ACC112 (cell line): Measurements from ENCODE around the gene MSI2.
A peak's percentile ranks its signal among the peaks of the same experiment; 100 is the strongest.

Experiments used
- H2AFZ ChIP-seq: fragments of 200-600 bp; sonication (generic); one replicate; pipeline ENCODE4 v1.6.0; 2017; ENCODE audit warnings: antibody characterized with exemption, low read length; ENCODE audit not compliant: unreplicated experiment
- H3K27ac ChIP-seq: fragments of 200-600 bp; sonication (generic); 2 replicates; pipeline ENCODE4 v1.5.1; 2014; ENCODE audit warnings: low read depth, mild to moderate bottlenecking, antibody characterized with exemption, low read length, moderate library complexity
- H3K27me3 ChIP-seq: fragments of 200-600 bp; sonication (generic); 2 replicates; pipeline ENCODE4 v1.6.1; 2014; ENCODE audit warnings: mild to moderate bottlenecking, antibody characterized with exemption, low read length, moderate library complexity, mixed read lengths; ENCODE audit not compliant: insufficient read depth
- H3K36me3 ChIP-seq: fragments of 200-600 bp; sonication (generic); 2 replicates; pipeline ENCODE4 v1.6.1; 2016; ENCODE audit warnings: mild to moderate bottlenecking, antibody characterized with exemption, low read length, moderate library complexity, mixed read lengths; ENCODE audit not compliant: insufficient read depth
- H3K4me1 ChIP-seq: fragments of 200-600 bp; sonication (generic); one replicate; pipeline ENCODE4 v1.6.1; 2016; ENCODE audit warnings: low read length, mixed read lengths; ENCODE audit not compliant: insufficient read depth, unreplicated experiment, control insufficient read depth
- H3K4me3 ChIP-seq: fragments of 200-600 bp; sonication (generic); 2 replicates; pipeline ENCODE4 v1.5.1; 2014; ENCODE audit warnings: mild to moderate bottlenecking, low read depth, low read length
- H3K79me2 ChIP-seq: fragments of 200-600 bp; sonication (generic); one replicate; pipeline ENCODE4 v1.6.0; 2016; ENCODE audit warnings: low read length; ENCODE audit not compliant: control insufficient read depth, unreplicated experiment, insufficient read depth

Gene MSI2

DNA sequence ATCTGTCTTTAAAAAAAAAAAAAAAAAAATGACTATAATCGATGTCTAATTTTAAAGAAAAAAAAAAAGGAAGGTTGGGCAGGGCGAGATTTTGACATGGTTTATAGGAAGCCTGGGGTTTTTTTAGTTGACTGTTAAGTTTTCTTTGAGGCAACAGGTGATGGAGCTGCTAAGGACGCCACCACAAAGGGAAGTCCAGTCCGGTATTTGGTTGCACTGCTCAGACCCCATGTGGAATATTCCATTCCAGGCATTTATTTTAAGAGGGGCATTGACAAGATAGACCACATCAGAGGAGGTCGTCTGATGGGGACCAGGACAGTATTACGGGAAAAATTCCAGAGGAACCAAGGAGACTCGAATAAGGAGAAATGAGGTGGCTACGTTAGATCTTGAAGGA is 320.4 kb downstream of the MSI2 start:
- Histone ChIP-seq H3K27me3 (no peaks in the 10 kb centered on the region), H3K36me3 (no peaks in the 10 kb centered on the region), H3K4me3 (no peak overlapping the region), H3K27ac (no peak overlapping the region), H3K79me2 (no peaks in the 10 kb centered on the region), H2AFZ (no peak overlapping the region), H3K4me1 (peaks cover 7% of the 10 kb centered on the region)

- peak overlapping the region; percentile 82 for H2AFZ ChIP-seq
- peak overlapping the region; percentile 37 for H3K27ac ChIP-seq
- no peaks in the 10 kb centered on the region for H3K36me3 ChIP-seq
- H3K4me3 ChIP-seq, result peak overlapping the region; percentile 75
- peaks cover 7% of the 10 kb centered on the region for H3K4me1 ChIP-seq
- no peaks in the 10 kb centered on the region for H3K27me3 ChIP-seq
- H3K79me2 ChIP-seq, result no peaks in the 10 kb centered on the region
Measured at GRCh38 chr17:57577751-57578607, 321.7 kb downstream of the MSI2 start.

DNA sequence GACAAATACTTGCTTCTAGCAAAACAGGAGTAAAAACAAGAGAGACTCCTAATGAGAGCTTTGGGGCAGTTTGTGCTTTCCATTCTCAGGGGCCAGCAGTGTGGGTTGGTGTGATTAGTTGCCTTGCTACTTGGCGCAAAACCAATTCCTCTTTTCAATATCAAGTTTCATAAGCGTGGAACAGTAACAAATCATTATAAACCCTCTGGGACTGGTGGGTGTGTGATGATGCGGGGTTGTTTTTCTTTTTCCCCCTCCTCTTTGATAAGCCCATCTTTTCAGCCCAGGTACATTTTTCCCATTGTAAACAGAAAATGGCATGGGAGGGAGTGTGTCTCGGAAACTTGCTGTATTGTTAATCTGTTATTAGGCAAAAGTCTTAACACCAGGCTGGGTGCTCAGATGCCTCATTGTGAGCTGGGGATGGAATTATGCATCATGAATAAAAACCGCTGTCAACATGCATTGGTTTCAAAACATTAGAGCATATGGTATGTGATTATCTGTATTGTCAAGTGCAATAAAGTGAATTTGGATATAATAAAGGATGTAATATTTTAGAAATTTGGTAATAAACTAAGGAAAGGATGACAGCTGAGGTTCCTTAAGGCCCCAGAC is 322.4 kb downstream of the MSI2 start:
- Histone ChIP-seq H2AFZ (peak overlapping the region; percentile 82), H3K4me3 (peak overlapping the region; percentile 75), H3K79me2 (no peaks in the 10 kb centered on the region), H3K4me1 (peaks cover 7% of the 10 kb centered on the region), H3K36me3 (no peaks in the 10 kb centered on the region), H3K27ac (no peak overlapping the region), H3K27me3 (no peaks in the 10 kb centered on the region)

DNA sequence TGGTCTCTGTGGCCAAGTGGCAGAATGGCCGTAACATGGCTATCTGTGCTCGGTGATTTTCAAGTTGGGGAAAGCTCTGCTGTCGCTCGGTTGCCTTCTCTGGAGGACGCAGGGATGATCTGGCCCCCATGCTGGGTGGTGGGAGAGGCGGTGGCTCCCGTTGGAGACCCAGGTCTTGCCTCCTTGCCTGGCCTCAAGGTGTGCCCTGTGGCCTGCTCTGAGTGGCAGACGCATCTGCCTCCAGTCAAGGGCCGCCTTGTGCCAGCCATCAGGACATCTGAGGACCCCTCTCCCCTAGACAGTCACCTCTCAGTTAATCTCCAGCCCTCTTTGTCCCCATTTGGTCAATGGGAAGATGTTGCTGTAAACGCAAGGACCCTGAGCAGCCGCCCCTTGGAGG is 322.9 kb downstream of the MSI2 start:
- Histone ChIP-seq H3K4me1 (peaks cover 7% of the 10 kb centered on the region), H3K27ac (no peak overlapping the region), H3K4me3 (no peak overlapping the region), H3K36me3 (no peaks in the 10 kb centered on the region), H3K79me2 (no peaks in the 10 kb centered on the region), H2AFZ (no peak overlapping the region), H3K27me3 (no peaks in the 10 kb centered on the region)

DNA sequence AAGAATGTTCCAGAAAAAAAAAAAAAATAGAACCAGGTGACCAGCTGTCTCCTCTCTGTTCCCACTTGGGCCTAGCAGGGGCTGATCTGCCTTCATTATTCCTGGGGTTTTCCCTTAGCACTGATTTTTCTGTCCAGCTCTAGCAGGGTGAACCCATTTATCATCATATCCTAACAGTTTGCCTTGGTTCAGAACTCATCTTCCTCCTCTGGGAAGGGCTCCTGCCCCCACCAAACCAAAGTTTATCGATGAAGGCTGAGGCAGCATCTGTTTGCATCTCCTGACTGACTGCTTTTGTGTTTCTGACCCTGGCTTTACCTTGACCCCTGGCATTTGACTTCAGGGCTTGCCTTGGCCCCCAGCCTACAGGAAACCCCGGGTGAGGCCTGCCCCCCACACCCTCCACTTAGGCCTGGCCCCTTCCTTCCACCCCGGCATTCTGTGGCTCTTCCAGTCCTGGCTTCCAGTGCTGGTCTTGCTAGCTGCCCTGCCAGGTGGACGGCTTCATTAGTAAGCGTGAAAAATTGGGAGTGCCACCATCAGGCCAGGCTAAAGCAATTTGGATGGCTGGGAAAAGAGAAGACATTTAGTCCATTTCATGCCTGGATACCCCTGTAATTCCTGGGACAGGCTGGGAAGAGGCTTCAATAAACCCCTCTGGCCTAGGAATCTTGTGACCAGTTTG is 323.9 kb downstream of the MSI2 start:
- Histone ChIP-seq H3K36me3 (no peaks in the 10 kb centered on the region), H3K4me3 (no peak overlapping the region), H2AFZ (no peak overlapping the region), H3K27ac (no peak overlapping the region), H3K27me3 (no peaks in the 10 kb centered on the region), H3K4me1 (peaks cover 7% of the 10 kb centered on the region), H3K79me2 (no peaks in the 10 kb centered on the region)

GRCh38 chr17:57582881-57583756 is 326.8 kb downstream of the MSI2 start:
- Histone ChIP-seq H2AFZ (no peak overlapping the region), H3K4me1 (peaks cover 4% of the 10 kb centered on the region), H3K36me3 (no peaks in the 10 kb centered on the region), H3K27ac (no peak overlapping the region), H3K27me3 (no peaks in the 10 kb centered on the region), H3K4me3 (no peak overlapping the region), H3K79me2 (no peaks in the 10 kb centered on the region)

- H3K79me2 ChIP-seq, result no peaks in the 10 kb centered on the region
- H3K4me3 ChIP-seq, result no peak overlapping the region
- H3K36me3 ChIP-seq, result no peaks in the 10 kb centered on the region
- no peak overlapping the region for H3K27ac ChIP-seq
- H3K27me3 ChIP-seq, result no peaks in the 10 kb centered on the region
- peaks cover 8% of the 10 kb centered on the region for H3K4me1 ChIP-seq
- no peak overlapping the region for H2AFZ ChIP-seq
Measured at GRCh38 chr17:57584050-57584551, 327.8 kb downstream of the MSI2 start.

- Histone ChIP-seq H3K36me3 (no peaks in the 10 kb centered on the region), H3K4me1 (peaks cover 13% of the 10 kb centered on the region), H3K27ac (no peak overlapping the region), H3K4me3 (no peak overlapping the region), H2AFZ (no peak overlapping the region), H3K27me3 (no peaks in the 10 kb centered on the region), H3K79me2 (no peaks in the 10 kb centered on the region)
Measured at GRCh38 chr17:57585341-57586195, 329.2 kb downstream of the MSI2 start.

GRCh38 chr17:57586196-57586740 is 329.9 kb downstream of the MSI2 start:
- Histone ChIP-seq H3K79me2 (no peaks in the 10 kb centered on the region), H3K27ac (no peak overlapping the region), H3K27me3 (no peaks in the 10 kb centered on the region), H3K4me1 (peaks cover 13% of the 10 kb centered on the region), H3K36me3 (no peaks in the 10 kb centered on the region), H2AFZ (no peak overlapping the region), H3K4me3 (no peak overlapping the region)
